Neural crest cell (in vitro differentiated cells): ENCODE results near the gene UBE2L5. TPM values are rescaled to one million over a fixed set of nuclear protein-coding genes. Genes with fewer than 3 reads are reported as not detected.
"Not testable (repeated sequence)": the region's sequence is repeated elsewhere in the genome, so short reads cannot be mapped to it uniquely, and the experiment has no call there.

Experiments
- DNase-seq: peaks from one replicate; pipeline ENCODE4 v3.0.0; 2021; ENCODE audit warnings: low read depth, mixed read lengths, low spot score
- H3K27ac Mint-ChIP-seq: one replicate; pipeline ENCODE4 v1.8.0; 2021; ENCODE audit warnings: mild to moderate bottlenecking, mixed read lengths; ENCODE audit not compliant: unreplicated experiment
- H3K27me3 Mint-ChIP-seq: 2 replicates; pipeline ENCODE4 v1.8.0; 2021; ENCODE audit warnings: low read depth, mild to moderate bottlenecking, mixed read lengths
- H3K36me3 Mint-ChIP-seq: 2 replicates; pipeline ENCODE4 v1.8.0; 2021; ENCODE audit warnings: low read depth, mild to moderate bottlenecking, mixed read lengths
- H3K4me1 Mint-ChIP-seq: 2 replicates; pipeline ENCODE4 v1.8.0; 2021; ENCODE audit warnings: mixed read lengths
- H3K4me3 Mint-ChIP-seq: one replicate; pipeline ENCODE4 v1.8.0; 2021; ENCODE audit warnings: mild to moderate bottlenecking, mixed read lengths
- H3K9me3 Mint-ChIP-seq: 2 replicates; pipeline ENCODE4 v1.8.0; 2021; ENCODE audit warnings: mixed read lengths
- total RNA-seq: library from RNA; stranded (reverse); gene quantifications from 2 replicates; pipeline ENCODE4 v1.2.1, GENCODE V29; 2021
- TF ChIP-seq, protein P1 (sequence below): fragments of 200-600 bp; sonication (generic); conservative IDR thresholded peaks from 2 replicates; pipeline ENCODE4 v1.5.0; 2021; ENCODE audit warnings: antibody characterized with exemption, mild to moderate bottlenecking

Gene UBE2L5
- total RNA-seq, 1 donor from 2014 or later = not detected

DNA sequence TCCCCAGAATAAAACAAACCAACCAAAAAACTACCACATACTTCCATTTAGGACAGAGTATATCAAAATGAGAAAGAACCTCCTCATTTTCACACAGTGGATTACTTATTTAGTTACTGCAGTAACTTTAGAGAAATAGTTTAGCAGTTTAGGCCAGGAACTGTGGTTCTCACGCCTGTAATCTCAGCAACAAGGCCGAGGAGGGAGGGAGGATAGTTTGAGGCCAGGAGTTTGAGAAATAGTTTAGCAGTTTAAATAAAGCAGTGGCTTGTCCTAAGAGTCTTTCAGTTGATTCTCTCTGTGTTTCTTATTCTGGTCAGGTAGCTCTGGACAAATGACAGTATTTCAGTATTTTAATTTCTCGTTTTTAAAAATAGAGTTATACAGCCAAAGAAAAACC, 34.0 kb downstream of the UBE2L5 start:
- DNase-seq = no peak
- no peaks in the 10 kb centered on the region for H3K9me3 Mint-ChIP-seq
- TF ChIP-seq, protein P1, sequence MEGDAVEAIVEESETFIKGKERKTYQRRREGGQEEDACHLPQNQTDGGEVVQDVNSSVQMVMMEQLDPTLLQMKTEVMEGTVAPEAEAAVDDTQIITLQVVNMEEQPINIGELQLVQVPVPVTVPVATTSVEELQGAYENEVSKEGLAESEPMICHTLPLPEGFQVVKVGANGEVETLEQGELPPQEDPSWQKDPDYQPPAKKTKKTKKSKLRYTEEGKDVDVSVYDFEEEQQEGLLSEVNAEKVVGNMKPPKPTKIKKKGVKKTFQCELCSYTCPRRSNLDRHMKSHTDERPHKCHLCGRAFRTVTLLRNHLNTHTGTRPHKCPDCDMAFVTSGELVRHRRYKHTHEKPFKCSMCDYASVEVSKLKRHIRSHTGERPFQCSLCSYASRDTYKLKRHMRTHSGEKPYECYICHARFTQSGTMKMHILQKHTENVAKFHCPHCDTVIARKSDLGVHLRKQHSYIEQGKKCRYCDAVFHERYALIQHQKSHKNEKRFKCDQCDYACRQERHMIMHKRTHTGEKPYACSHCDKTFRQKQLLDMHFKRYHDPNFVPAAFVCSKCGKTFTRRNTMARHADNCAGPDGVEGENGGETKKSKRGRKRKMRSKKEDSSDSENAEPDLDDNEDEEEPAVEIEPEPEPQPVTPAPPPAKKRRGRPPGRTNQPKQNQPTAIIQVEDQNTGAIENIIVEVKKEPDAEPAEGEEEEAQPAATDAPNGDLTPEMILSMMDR = no peak
- no peak overlapping the region for H3K27ac Mint-ChIP-seq
- H3K4me3 Mint-ChIP-seq = peak overlapping the region; percentile 40
- H3K27me3 Mint-ChIP-seq = peaks cover 6% of the 10 kb centered on the region
- peaks cover 13% of the 10 kb centered on the region for H3K36me3 Mint-ChIP-seq
- H3K4me1 Mint-ChIP-seq = peaks cover 8% of the 10 kb centered on the region

DNA sequence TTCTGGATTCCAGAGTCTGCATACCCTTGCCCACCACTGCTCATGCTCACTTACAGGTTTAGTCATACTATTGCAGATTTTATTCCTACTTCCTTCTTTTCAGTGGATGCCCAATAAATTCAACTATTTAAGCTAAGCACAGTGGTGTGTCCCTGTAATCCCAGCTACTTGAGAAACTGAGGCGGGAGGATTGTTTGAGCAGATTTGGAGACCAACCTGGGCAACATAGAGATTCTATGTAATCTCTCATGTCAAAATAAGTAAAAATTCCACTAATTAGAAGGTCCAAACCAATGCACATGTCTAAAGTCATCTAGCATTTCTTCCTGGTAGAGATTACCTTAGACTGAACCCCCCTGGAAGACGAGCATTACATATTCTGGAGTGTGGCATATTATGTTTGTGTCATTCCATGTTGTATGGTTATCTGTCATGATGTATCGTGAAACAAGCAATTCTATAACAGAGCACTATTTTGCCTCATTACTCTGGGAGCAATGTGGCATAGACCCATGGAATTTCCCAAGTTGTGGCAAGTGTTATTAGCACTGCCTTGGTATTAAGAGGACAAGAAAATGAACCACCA, 35.1 kb downstream of the UBE2L5 start:
- H3K4me3 Mint-ChIP-seq = peak overlapping the region; percentile 39

DNA sequence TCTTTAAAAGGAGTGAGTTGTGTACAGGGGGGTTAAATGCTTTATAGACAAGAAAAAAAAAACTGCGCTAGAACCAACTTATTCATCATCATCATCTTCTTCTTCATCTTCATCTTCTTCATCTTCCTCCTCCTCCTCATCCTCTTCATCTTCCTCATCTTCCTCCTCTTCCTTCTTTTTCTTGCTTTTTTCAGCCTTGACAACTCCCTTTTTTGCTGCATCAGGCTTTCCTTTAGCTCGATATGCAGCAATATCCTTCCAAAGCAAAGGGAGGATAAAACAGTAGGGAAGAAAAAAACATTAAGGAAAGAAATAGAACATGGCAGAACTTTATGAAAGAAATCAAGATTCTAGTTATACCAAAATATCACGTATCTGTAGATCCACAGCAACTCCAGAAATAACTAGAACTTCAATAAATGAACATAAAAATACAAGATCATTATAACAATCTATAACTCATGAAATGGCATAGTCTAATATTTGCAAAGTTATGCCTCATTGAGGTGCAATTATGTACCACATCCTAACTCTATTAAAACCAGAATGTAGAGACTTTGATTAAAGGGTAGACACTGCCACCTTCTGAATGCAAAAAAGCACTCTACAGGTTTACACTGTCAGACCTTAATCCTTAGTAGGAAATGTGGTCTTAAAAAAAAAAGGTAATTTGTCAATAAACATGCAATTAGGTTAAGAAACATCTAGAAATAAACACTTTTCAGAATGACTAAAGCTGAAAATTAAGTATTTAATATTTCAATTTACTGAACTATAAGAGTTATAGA, 39.2 kb downstream of the UBE2L5 start:
- peaks cover 22% of the 10 kb centered on the region for H3K27me3 Mint-ChIP-seq
- H3K27ac Mint-ChIP-seq, H3K9me3 Mint-ChIP-seq, DNase-seq: not testable (repeated sequence)
- H3K4me1 Mint-ChIP-seq = peaks cover 36% of the 10 kb centered on the region
- peaks cover 33% of the 10 kb centered on the region for H3K36me3 Mint-ChIP-seq
- peak overlapping the region; percentile 96 for H3K4me3 Mint-ChIP-seq

More for the DNA sequence above, 35.1 kb downstream of the UBE2L5 start:
- Mint-ChIP-seq H3K36me3 (peaks cover 22% of the 10 kb centered on the region), H3K4me1 (peaks cover 15% of the 10 kb centered on the region), H3K27ac (no peak overlapping the region), H3K9me3 (no peaks in the 10 kb centered on the region), H3K27me3 (peaks cover 9% of the 10 kb centered on the region)
- no peak for DNase-seq
- TF ChIP-seq, protein P1 = no peak

DNA sequence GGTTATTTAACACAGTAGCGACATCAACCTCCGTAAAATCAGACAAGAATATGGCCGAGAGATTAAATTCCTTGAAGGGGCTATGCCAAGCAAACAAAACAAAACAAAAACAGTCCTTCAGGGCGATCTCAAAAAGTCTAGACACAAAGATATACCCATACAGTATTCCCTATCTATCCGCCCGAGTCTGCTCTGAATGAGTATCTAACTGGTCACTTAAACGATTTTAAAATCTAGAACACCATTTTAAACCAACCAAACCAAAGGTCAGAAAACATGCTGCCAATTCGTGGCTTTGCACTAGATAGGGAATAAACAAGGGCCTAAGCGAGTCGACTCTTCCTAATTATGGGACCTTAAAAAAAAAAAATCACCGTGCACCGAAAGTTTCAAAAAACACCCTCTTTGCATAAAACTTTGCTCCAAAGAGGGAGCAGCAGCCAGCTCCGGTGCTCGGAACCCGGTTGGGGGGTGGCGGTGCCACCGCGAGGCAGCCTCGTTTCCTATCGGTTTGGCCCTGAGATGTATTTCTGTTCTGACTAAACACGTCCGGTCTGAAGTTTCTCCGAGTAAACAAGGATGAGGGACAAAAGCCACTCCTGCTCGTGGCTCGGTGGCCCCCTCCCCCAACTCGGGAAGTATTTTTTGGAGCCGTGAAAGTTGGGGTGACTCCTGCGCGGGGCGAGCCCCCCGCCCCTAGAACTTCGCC, 41.6 kb downstream of the UBE2L5 start:
- Mint-ChIP-seq H3K4me1 (peaks cover 43% of the 10 kb centered on the region), H3K36me3 (peaks cover 26% of the 10 kb centered on the region), H3K27me3 (peaks cover 19% of the 10 kb centered on the region), H3K4me3 (peak overlapping the region; percentile 96), H3K27ac (peak overlapping the region; percentile 89), H3K9me3 (no peaks in the 10 kb centered on the region)
- no peak for DNase-seq
- TF ChIP-seq, protein P1 = no peak

DNA sequence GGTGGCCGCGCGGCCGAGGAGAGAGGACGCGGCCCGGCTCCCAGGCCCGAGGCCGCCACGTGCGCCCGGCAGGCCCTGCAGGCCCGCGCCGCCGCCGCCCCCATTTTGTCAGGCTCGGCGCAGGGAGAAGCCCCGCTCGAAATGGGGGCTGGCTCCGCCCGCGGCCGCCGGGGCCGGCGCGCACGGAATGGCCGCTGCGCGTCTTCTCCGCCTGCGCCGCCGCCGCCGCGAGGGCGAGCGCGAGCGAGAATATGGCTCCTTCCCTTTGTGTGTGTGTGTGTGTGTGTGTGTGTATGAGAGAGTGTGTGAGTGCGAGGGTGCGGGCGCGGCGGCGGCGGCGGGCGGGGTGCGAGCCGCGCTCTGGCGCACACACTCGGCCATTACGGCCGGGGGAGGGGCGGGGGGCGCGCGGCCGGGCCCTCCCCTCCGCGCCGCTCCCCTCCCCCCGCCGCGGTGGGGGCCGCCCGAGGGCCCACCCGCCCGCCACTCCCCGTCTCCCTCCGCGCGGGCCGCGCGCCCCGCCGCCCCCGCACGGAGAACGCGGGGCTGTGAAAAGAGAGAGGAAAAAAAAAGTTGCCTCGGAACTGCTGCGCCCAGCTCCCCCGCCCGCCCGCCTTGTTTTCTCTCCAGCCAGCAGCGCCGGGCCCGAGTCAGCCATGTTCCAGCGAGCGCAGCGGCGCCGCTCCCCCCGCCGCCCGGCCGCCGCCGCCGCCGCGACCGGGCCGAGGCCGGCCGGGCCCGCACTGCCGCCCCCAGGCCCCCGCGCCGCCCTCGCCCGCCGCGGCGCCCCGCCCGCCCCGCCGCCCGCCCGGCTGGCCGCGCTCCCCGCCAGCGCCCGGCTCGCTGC, 42.4 kb downstream of the UBE2L5 start:
- TF ChIP-seq, protein P1 = no peak
- peak; percentile 59 for DNase-seq
- Mint-ChIP-seq H3K9me3 (no peaks in the 10 kb centered on the region), H3K27me3 (peaks cover 17% of the 10 kb centered on the region), H3K4me3 (peak overlapping the region; percentile 96), H3K4me1 (peaks cover 43% of the 10 kb centered on the region), H3K36me3 (peaks cover 23% of the 10 kb centered on the region), H3K27ac (peak overlapping the region; percentile 97)
